HepG2 (cell line): ENCODE data around the gene RRP8. TPM values are rescaled to one million over a fixed set of nuclear protein-coding genes. Genes with fewer than 3 reads are reported as not detected.

Source experiments
- ATF1 ChIP-seq: IDR thresholded peaks from 2 replicates; pipeline ENCODE4 v1.6.1; 2016; ENCODE audit warnings: mild to moderate bottlenecking, control low read depth
- CREM ChIP-seq, 2 experiments: sonication (generic) in 1 of 2; formaldehyde crosslinking in 1 of 2; IDR thresholded peaks; 2 replicates each; pipeline versions ENCODE4 v1.4.0 to v1.6.1; 2016 to 2020; ENCODE audit warnings: antibody characterized with exemption in 1 of 2, mild to moderate bottlenecking in 1 of 2, missing genetic modification reagents in 1 of 2
- HMG20A ChIP-seq: IDR thresholded peaks from 2 replicates; pipeline ENCODE4 v1.6.1; 2016; ENCODE audit warnings: borderline replicate concordance
- KDM5B ChIP-seq: sonication (generic); formaldehyde crosslinking; IDR thresholded peaks from 2 replicates; pipeline ENCODE4 v1.4.0; 2020; ENCODE audit warnings: missing genetic modification reagents, mild to moderate bottlenecking, borderline replicate concordance
- MED13 ChIP-seq: sonication (generic); formaldehyde crosslinking; IDR thresholded peaks from 2 replicates; pipeline ENCODE4 v1.5.0; 2020; ENCODE audit warnings: missing genetic modification reagents
- NR2F2 ChIP-seq: IDR thresholded peaks from 2 replicates; pipeline ENCODE4 v1.6.1; 2012; ENCODE audit warnings: low read depth, inconsistent platforms, borderline replicate concordance
- PHF20 ChIP-seq: sonication (generic); formaldehyde crosslinking; IDR thresholded peaks from 2 replicates; pipeline ENCODE4 v1.5.0; 2020; ENCODE audit warnings: mild to moderate bottlenecking, missing genetic modification reagents
- PHF8 ChIP-seq: sonication (generic); formaldehyde crosslinking; IDR thresholded peaks from 2 replicates; pipeline ENCODE4 v1.5.0; 2020; ENCODE audit warnings: missing genetic modification reagents
- RARG ChIP-seq: sonication (generic); formaldehyde crosslinking; IDR thresholded peaks from 2 replicates; pipeline ENCODE4 v1.4.0; 2020; ENCODE audit warnings: low read depth, mild to moderate bottlenecking, missing genetic modification reagents
- RNF2 ChIP-seq: fragments of 450-650 bp; conservative IDR thresholded peaks from 2 replicates; pipeline ENCODE4 v1.6.1; 2016; ENCODE audit warnings: low read depth
- SAP130 ChIP-seq: IDR thresholded peaks from 2 replicates; pipeline ENCODE4 v1.6.1; 2016; ENCODE audit warnings: low read depth
- SATB2 ChIP-seq: sonication (generic); formaldehyde crosslinking; IDR thresholded peaks from 2 replicates; pipeline ENCODE4 v1.5.0; 2020; ENCODE audit warnings: missing genetic modification reagents
- TP53 ChIP-seq: sonication (generic); formaldehyde crosslinking; conservative IDR thresholded peaks from 2 replicates; pipeline ENCODE4 v1.4.0; 2020; ENCODE audit warnings: missing genetic modification reagents
- TRIM24 ChIP-seq: sonication (generic); formaldehyde crosslinking; IDR thresholded peaks from 2 replicates; pipeline ENCODE4 v1.8.0; 2022; ENCODE audit warnings: mild to moderate bottlenecking, missing genetic modification reagents
- ZKSCAN1 ChIP-seq: fragments of 150-350 bp; IDR thresholded peaks from 2 replicates; pipeline ENCODE4 v1.6.1; 2014; ENCODE audit warnings: low read length
- ZNF431 ChIP-seq: sonication (generic); formaldehyde crosslinking; IDR thresholded peaks from 2 replicates; pipeline ENCODE4 v1.9.0; 2022; ENCODE audit warnings: missing genetic modification reagents, low read depth, mild to moderate bottlenecking, borderline replicate concordance
- ZNF446 ChIP-seq: sonication (generic); formaldehyde crosslinking; IDR thresholded peaks from 2 replicates; pipeline ENCODE4 v1.5.0; 2020; ENCODE audit warnings: mild to moderate bottlenecking, missing genetic modification reagents
- polyA plus RNA-seq, 8 experiments: library from polyadenylated mRNA; depleted of rRNA in 3 of 8; stranded (reverse) in 7 of 8; unstranded in 1 of 8; fragments of >200 nt; fragmentation: Illumina TruSeq in 4 of 8; extraction: Trizol in 4 of 8; gene quantifications; 2 replicates each; pipeline versions ENCODE4 v1.2.1 to v1.2.3, GENCODE V29; 2011 to 2016; ENCODE audit warnings: low read depth in 4 of 8, missing spikeins in 1 of 8, mixed read lengths in 1 of 8; ENCODE audit not compliant: insufficient read depth in 1 of 8
- total RNA-seq, 5 experiments: library from RNA; depleted of rRNA; stranded (reverse); fragments of >200 nt; fragmentation: Illumina TruSeq; extraction: Trizol; gene quantifications; 2 replicates each; pipeline ENCODE4 v1.2.3, GENCODE V29; 2016; ENCODE audit warnings: low read depth in 1 of 5
- TF ChIP-seq, protein P1 (sequence below): fragments of 450-650 bp; IDR thresholded peaks from 2 replicates; pipeline ENCODE4 v1.6.1; 2017; ENCODE audit warnings: mild to moderate bottlenecking
- TF ChIP-seq, protein P2 (sequence below): sonication (generic); formaldehyde crosslinking; IDR thresholded peaks from 2 replicates; pipeline ENCODE4 v1.5.1; 2020; ENCODE audit warnings: missing genetic modification reagents, mild to moderate bottlenecking, borderline replicate concordance
- TF ChIP-seq, protein P3 (sequence below): sonication (generic); formaldehyde crosslinking; IDR thresholded peaks from 2 replicates; pipeline ENCODE4 v1.8.1; 2022; ENCODE audit warnings: low read depth, mild to moderate bottlenecking, missing genetic modification reagents
- TF ChIP-seq, protein P4 (sequence below): conservative IDR thresholded peaks from 2 replicates; pipeline ENCODE4 v1.6.1; 2018; ENCODE audit warnings: missing genetic modification reagents
- TF ChIP-seq, protein P5 (sequence below): sonication (generic); formaldehyde crosslinking; IDR thresholded peaks from 2 replicates; pipeline ENCODE4 v1.4.0; 2020; ENCODE audit warnings: missing genetic modification reagents, borderline replicate concordance

The RRP8 gene
- total and polyA plus RNA-seq, 2 of the 13 experiments (the other 11 are each of a cell fraction or from before 2014, with no cell fraction given) = 7.2 to 21.6 TPM

DNA sequence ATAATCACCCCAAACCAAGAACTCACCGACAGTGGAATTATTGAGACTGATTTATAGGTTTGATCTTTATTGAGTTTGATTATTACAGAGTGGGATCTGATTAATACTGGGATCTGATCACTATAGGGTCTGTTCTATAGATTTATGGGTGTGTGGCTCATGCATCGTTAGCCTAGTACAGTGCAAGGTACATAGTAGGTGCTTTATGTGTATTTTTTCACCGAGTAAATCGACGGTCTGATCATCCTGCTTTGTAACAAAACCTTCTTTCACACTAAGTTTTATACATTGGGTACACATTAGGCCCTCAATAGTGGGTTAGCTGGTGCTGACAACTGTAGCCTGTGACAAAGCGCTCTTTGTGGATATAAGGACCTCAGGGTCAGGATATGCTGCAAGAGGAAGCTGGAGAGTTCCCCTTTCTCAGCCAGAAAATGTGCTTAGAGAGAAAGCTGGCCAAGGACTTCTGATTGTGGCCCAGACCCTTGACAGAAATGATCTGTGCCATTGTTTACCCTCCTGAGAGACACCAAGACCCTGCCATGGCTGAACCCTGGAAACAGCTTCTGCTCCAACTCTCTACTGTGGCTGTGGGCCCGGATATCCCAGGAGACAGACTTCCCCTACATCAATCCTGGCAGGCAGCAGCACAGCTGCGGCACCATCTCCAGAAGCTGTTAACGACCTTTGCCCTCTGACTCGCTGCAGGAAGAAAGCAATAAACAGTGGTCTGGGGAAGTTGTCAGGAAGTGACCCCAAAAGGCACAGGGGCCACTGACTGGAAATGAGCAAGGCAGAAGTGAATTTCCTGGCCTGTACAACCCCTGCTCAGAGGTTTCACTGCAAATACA, 31.9 kb upstream of the RRP8 start (continued):
- TF ChIP-seq, protein P1, sequence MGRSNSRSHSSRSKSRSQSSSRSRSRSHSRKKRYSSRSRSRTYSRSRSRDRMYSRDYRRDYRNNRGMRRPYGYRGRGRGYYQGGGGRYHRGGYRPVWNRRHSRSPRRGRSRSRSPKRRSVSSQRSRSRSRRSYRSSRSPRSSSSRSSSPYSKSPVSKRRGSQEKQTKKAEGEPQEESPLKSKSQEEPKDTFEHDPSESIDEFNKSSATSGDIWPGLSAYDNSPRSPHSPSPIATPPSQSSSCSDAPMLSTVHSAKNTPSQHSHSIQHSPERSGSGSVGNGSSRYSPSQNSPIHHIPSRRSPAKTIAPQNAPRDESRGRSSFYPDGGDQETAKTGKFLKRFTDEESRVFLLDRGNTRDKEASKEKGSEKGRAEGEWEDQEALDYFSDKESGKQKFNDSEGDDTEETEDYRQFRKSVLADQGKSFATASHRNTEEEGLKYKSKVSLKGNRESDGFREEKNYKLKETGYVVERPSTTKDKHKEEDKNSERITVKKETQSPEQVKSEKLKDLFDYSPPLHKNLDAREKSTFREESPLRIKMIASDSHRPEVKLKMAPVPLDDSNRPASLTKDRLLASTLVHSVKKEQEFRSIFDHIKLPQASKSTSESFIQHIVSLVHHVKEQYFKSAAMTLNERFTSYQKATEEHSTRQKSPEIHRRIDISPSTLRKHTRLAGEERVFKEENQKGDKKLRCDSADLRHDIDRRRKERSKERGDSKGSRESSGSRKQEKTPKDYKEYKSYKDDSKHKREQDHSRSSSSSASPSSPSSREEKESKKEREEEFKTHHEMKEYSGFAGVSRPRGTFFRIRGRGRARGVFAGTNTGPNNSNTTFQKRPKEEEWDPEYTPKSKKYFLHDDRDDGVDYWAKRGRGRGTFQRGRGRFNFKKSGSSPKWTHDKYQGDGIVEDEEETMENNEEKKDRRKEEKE = no peak
- TF ChIP-seq PHF8 (CRISPR knock-in tag) (no peak), ATF1 (CRISPR knock-in tag) (no peak), TRIM24 (CRISPR knock-in tag) (no peak), ZKSCAN1 (peak; percentile 93), TP53 (CRISPR knock-in tag) (no peak), PHF20 (CRISPR knock-in tag) (no peak), CREM (IDR thresholded peaks at IDR 0.05) (peak; percentile 35; the same call in 1 of the 2 replicates), CREM (CRISPR knock-in tag; IDR thresholded peaks at IDR 0.05) (no peak), SATB2 (CRISPR knock-in tag) (no peak), RARG (no peak), NR2F2 (0 out of 2 replicates have a peak, but pooled peaks have one; percentile 29), KDM5B (no peak), SAP130 (CRISPR knock-in tag) (peak; percentile 46), MED13 (CRISPR knock-in tag) (no peak), HMG20A (CRISPR knock-in tag) (peak; percentile 50), ZNF446 (CRISPR knock-in tag) (no peak), RNF2 (no peak), ZNF431 (CRISPR knock-in tag) (no peak)
- TF ChIP-seq, protein P2, sequence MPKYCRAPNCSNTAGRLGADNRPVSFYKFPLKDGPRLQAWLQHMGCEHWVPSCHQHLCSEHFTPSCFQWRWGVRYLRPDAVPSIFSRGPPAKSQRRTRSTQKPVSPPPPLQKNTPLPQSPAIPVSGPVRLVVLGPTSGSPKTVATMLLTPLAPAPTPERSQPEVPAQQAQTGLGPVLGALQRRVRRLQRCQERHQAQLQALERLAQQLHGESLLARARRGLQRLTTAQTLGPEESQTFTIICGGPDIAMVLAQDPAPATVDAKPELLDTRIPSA (CRISPR knock-in tag) = no peak
- TF ChIP-seq, protein P3, sequence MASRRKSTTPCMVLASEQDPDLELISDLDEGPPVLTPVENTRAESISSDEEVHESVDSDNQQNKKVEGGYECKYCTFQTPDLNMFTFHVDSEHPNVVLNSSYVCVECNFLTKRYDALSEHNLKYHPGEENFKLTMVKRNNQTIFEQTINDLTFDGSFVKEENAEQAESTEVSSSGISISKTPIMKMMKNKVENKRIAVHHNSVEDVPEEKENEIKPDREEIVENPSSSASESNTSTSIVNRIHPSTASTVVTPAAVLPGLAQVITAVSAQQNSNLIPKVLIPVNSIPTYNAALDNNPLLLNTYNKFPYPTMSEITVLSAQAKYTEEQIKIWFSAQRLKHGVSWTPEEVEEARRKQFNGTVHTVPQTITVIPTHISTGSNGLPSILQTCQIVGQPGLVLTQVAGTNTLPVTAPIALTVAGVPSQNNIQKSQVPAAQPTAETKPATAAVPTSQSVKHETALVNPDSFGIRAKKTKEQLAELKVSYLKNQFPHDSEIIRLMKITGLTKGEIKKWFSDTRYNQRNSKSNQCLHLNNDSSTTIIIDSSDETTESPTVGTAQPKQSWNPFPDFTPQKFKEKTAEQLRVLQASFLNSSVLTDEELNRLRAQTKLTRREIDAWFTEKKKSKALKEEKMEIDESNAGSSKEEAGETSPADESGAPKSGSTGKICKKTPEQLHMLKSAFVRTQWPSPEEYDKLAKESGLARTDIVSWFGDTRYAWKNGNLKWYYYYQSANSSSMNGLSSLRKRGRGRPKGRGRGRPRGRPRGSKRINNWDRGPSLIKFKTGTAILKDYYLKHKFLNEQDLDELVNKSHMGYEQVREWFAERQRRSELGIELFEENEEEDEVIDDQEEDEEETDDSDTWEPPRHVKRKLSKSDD = no peak
- TF ChIP-seq, protein P4, sequence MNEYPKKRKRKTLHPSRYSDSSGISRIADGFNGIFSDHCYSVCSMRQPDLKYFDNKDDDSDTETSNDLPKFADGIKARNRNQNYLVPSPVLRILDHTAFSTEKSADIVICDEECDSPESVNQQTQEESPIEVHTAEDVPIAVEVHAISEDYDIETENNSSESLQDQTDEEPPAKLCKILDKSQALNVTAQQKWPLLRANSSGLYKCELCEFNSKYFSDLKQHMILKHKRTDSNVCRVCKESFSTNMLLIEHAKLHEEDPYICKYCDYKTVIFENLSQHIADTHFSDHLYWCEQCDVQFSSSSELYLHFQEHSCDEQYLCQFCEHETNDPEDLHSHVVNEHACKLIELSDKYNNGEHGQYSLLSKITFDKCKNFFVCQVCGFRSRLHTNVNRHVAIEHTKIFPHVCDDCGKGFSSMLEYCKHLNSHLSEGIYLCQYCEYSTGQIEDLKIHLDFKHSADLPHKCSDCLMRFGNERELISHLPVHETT = no peak
- TF ChIP-seq, protein P5, sequence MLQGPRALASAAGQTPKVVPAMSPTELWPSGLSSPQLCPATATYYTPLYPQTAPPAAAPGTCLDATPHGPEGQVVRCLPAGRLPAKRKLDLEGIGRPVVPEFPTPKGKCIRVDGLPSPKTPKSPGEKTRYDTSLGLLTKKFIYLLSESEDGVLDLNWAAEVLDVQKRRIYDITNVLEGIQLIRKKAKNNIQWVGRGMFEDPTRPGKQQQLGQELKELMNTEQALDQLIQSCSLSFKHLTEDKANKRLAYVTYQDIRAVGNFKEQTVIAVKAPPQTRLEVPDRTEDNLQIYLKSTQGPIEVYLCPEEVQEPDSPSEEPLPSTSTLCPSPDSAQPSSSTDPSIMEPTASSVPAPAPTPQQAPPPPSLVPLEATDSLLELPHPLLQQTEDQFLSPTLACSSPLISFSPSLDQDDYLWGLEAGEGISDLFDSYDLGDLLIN (CRISPR knock-in tag) = no peak
